Posterior cingulate gyrus (tissue), 11 donors: ENCODE results near the gene TNS3.
A peak's percentile ranks its signal among the peaks of the same experiment; 100 is the strongest.

Experiments used
- DNase-seq, 10 donors: peaks; one replicate each; pipeline versions ENCODE4 v3.0.0 to v3.0.0-alpha.2; 2020 to 2021; ENCODE audit warnings: mixed read lengths in 3 of 10
- intact Hi-C: fragments of 100-400 bp; cut with DNase I; formaldehyde crosslinking; loops from one replicate; pipeline ENCODE4 v1.15.1; 2023

TNS3 gene

DNA sequence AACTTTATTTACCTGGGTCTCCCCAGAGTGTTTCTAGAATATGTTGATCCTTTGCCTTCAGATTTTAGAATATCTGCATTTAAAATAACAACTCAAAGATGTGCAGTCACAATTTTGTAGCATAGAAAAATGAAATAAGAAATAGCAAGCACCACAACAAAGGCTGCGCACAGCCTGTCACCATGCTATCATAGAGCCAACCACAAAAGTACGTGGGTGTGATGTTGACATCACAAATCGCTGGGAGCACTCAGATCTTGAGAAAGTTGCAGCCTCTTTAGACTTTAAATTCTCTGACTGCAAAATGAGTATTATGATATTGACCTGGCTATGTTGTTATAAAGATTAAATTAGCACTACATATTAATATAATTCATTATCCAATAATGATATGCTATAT, 177.9 kb downstream of the TNS3 start:
- no peak for DNase-seq
- intact Hi-C loops: no loop called here

DNA sequence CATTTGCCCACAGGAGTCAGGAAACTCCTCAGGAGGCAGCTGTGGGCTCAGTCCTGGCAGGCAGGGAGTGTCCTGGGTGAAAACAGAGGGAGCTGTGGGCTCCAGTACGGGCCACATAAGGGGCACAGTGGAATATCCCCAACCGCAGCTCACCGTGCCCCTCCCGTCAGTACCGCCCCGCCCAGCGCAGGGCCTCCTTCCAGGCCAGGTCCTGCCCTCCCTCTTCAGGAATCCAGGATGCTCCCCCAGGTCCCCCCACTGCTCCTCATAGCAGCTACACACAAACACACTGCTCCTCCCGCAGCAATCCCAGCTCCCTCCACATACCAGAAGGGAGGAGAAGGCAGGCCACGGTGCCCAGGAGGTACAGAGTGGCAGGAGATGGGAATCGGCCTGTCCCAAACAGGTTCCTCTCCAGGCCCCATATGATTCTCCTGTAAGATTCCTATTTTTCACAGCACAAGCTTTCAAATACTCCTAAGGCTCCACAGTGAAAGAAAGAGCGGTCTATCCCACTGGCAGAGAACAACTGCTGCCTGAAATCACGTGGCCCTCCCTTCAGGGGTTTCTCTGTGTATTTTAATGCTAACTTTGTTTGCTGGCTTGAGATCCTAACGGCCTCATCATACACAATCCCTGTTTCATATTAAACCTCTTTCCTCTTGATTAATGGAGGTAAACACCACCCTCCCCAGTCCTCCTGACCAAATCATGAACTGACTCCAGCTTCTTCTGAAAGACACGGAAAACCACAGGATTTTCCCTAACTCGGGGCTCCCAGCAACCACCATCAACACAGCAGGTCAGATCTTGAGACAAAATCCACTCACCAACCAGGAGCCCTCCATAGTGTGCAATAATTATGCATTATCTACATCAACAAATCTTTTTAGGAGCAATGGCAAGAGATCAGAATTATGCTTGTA, 178.7 kb downstream of the TNS3 start:
- DNase-seq: peak in 1 of 10 donors; percentile 77
- intact Hi-C loops: no loop called here

DNA sequence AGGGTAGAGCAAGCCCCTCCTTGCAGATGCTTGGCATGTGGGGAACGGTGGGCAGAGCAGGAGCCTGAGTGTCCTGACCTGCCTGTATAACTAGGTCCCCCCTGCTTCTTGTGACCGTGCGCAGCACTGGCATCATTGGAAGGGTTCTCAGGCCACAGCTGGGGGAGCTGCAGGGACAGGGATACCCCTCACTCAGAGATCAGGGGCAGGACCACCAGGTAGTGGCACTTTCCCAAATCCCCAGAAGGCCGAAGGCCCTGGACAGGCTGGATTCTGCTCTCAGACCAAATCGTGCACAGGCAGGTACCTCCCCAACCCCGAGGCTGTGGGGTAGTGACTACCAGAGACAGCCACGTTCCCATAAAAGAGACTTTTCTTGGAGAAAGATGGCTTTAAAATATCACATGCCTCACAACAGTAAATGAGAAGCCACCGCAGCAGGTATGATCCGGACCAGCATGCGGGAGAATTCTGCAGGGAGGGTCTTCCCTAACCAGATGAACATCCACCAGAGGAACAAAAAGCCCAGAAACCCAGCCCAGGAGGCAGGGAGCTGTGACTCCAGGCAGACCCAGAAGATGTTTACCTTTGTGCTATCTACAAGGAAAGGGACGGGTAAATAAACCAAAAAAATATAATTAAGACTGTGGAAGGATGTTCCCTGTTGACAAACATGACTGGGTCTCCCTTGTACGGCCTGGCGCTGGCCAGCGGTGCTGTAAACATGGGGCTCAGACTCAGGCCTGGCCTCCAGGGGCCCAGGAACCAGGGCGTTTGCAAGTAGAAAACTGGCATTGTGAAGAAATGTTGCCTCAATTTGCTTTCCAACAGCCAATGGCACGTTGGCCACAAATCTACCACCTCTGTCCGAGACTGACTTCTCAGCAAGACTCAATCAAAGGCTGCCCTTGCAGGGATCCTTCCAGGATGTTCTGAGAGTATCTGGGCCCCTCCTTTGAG, 180.0 kb downstream of the TNS3 start:
- peak in 1 of 10 donors; percentile 61 for DNase-seq
- intact Hi-C loops: no loop called here

DNA sequence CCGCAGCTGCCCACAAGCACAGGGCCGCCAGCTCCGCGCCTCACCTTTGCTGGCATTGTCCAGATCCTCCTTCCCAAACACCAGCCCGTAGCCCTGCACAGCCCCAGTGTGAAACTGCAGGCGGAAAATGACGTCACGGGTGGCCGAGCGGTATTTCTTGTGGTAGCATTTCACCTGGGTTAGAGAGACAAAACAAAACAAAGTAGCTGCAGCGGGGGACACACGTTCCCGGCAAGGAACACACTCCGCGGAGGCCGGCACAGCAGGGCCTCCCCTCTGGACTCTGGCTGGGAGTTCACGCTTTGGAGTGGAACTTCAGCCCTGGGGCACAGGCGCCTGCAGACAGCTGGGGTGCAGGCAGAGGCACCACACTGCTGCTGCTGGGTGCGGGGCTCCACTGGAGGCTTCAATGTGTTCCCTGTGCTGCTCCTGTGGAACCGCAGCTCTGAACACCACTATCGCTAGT, 181.1 kb downstream of the TNS3 start:
- DNase-seq: peak in 1 of 10 donors; percentile 70
- intact Hi-C loops: no loop called here

DNA sequence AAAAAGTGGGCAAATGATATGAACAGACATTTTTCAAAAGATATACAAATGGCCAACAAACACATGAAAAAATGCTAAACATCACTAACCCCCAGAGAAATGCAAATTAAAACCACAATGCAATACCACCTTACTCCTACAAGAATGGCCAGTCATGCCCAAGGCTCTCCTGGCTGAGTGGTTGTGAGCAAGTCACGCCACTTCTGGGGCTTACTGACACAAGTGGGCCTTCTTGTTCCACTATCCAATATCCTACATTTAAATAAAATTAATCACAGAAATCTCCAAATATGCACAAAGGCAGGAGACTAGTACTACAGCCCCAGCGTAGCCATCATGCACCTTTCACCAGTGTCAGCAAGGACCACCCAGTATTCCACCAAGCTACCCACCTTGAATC, 181.9 kb downstream of the TNS3 start:
- no peak for DNase-seq
- intact Hi-C loops: no loop called here

DNA sequence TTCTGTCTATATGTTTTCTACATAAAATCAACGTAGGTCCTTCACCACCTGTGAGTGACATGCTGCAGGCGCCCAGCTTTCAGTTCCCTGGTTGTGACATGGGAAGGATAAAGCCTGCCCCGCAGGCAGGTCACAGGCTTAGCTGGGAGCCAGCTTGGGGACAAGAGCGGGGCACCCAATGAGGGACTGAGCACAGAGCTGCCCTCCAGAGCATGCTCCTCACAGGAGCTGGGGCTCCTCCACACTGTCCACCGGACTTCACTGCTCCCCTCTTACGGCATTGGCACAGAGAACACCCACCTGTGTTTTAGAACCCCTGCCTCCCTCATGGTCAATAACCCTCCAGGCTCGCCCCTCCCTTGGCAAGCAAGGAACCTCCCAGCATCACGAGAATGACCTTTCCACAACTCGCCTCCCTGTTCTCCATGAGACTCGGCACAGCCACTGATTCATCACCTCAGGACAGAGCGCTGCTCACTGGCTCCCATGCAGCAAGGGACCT, 187.1 kb downstream of the TNS3 start:
- intact Hi-C loops: no loop called here

DNA sequence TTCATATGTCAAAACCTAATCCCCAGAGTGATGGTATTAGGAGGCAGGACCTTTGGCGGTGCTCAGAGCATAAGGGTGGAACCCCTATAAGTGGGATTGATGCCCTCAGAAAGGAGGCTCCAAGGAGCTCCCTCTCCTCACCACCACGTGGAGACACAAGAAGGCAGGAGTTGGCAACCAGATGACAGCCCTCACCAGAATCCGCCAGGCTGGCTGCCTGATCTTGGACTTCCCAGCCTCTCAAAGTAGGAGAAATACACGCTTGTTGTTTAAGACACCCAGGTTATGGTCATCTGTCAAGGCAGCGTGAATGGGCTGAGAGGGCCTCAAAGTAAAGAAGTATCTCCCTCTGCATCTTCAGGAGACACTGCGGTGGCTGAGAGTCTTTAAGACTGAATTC, 187.7 kb downstream of the TNS3 start:
- peak in 1 of 10 donors; percentile 19 for DNase-seq
- intact Hi-C loops: no loop called here

More for the DNA sequence above, 187.1 kb downstream of the TNS3 start:
- DNase-seq: peak in 1 of 10 donors; percentile 51

DNA sequence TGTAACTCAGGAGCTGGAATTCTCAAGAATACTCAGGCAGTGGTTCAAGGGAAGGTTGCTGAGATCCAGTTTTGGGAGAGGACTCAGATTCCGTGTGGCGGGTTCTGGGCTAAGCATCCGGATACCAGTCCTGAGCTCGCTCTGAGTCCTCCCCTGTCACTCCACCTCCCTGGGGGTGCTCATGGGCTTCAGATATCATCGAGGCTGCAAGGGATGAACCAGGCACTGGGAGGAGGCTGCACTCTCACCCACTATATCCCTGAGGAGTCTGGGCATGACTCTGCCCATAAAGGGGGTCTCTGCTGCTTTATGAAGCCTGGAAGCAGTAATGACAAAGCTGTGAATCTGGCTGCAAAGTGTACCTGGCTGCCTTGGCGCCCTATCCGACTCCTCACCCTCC, 188.5 kb downstream of the TNS3 start:
- DNase-seq: peak in 1 of 10 donors; percentile 26
- intact Hi-C loops: no loop called here

DNA sequence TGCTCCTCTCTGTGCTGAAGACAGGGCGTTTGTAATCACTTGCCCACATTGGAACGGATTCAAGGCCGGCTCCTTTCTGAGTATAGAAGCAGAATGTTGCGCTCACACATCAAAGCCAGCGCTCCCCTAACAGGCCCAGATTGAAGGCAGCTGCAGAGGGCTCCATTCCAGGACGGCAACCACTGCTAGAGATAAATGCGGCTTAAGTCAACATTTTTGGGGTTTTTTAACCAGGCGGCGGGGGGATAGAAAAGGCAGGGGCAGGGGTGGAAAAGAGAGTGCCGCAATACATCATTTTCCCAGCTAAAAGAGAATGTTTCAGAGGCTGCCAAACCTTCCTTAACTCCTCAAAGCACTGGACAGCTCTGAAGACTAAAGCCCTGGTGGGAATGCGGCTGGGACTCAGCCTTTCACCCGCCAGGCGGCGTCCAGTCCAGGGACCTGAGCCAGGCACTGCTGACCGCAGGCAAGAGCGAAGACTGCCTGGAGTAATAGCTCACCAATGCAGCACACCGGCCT, 189.6 kb downstream of the TNS3 start:
- intact Hi-C loops: no loop called here
- peak in 9 of 10 donors; percentile 39 to 93 (median 56) for DNase-seq

DNA sequence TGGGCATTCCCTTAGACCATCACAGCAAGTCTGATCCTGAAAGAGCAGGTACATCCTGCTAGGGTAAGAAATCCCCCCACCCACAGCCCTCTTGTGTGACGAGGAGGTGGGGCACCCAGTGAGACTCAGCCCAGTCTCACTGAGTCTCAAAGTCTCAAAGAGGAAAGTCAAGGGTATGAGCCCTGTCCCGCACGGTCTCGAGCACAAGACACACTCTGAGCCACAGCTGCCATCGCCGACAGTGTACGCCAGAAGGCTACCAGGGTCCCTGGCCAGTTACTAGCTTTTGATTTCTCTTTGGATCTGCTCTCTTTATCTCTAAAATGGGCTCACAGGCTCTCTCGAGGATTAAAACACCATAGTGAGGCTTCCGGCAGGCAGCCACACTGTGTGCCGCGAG, 190.2 kb downstream of the TNS3 start:
- peak in 2 of 10 donors; percentile 24 to 62 for DNase-seq
- intact Hi-C loops: no loop called here

DNA sequence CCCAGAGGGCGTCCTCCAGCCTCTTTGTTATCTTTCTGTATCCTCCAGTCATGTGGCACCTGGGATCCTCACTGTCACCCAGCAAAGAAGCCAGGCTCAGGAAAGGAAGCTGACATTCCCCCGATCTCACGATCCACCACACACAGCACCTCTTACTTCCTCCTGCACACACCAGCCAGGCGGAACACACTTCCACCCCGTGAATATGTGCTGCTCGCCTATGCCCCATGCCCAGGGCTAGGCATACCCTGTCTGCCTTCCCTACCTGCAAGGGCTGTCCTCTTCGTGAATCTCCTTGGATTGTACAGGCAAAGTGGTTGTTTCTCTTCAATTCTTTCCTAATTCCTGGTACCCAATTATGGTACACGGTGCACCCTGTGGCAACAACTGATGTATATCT, 191.0 kb downstream of the TNS3 start:
- DNase-seq: peak in 3 of 10 donors; percentile 5 to 52 (median 9)
- intact Hi-C loops: no loop called here

DNA sequence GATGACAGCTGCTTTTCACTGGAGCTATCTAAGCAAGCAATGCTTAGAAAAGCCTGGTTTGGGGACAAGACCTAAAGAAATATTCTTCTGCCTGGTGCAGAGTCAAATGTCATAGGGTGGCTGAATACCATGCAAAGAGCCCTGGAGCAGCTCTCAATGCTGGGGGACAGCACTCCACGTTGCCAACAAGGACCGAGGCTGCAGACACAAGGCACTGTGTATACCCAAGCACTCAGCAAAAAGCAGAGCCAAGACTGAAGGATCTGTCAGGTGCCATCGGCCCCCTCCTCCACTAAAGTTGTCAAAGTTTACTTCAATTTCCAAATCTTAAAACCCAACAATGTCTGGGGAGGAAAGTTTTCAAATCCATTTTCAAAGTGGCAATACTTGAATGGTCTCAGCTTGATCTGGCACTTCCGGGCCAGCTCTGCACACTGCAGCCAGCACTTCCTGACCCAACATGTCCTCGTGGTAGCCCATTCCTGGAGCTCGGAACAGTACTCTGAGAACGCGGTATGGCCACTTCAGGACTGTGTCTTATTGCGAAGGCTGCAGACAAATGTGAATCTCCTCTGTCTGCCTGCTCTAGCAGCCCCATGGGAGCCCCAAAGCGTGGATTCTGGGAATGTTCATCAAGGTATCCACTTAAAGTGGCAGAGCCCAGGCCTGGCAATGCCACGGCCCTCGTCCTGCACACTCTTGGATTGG, 191.8 kb downstream of the TNS3 start:
- intact Hi-C loops: no loop called here
- peak in 1 of 10 donors; percentile 57 for DNase-seq

DNA sequence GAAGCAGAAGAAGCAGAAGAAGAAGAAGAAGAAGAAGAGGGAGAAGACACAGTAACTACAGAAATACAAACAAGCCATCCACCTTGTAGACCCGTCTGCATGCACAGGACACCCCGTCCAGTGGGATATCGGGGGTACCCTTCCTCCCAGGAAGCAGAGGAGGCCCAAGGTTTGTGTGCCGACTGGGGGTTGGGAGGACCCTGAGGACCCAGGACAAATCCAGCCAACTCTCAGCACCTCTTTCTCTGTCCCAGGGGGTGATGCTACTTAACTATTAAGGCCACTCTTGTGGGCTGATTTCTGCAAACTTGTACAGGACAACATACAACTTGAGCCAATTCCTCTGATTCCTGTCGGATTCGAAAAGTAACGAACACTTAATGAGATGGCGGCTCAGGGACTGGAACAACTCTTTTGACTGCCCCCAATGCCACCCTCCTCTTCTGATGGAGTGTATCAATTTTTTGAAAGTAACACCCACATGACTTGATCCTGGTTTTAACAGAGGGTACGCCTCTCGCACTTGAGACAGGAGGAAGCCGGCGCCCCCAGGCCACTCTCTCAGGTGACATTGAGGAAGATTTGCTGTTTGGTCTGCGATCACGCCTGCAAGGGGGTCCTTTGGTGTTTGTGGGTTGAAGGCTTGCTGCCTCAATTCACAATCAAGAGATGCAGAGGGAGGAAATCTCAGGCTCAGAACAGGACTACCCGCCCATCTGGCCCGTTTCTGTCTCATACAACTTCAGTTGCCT, 192.6 kb downstream of the TNS3 start:
- peak in 1 of 10 donors; percentile 25 for DNase-seq

DNA sequence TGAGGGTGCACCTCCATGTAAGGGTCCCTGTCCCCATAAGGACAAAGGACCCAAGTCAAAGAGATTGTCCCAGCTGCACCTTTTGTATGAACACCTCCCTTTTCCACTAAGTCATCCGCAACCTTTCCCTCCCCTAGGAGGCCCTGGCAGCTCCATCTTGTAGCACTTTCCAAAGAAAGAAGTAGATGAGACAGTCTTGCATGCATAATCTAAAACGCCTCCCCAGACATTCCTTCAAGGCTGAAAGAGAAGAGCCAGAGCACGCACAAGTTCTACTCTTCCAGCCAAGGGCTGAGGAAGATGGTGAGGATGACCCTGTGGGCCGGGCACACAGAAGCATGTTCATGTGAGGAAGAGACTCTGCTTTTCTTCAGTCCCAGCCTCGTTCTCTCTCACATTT, 194.4 kb downstream of the TNS3 start:
- intact Hi-C loops: no loop called here
- DNase-seq: peak in 1 of 10 donors; percentile 35

More for the DNA sequence above, 192.6 kb downstream of the TNS3 start:
- intact Hi-C loops: no loop called here

DNA sequence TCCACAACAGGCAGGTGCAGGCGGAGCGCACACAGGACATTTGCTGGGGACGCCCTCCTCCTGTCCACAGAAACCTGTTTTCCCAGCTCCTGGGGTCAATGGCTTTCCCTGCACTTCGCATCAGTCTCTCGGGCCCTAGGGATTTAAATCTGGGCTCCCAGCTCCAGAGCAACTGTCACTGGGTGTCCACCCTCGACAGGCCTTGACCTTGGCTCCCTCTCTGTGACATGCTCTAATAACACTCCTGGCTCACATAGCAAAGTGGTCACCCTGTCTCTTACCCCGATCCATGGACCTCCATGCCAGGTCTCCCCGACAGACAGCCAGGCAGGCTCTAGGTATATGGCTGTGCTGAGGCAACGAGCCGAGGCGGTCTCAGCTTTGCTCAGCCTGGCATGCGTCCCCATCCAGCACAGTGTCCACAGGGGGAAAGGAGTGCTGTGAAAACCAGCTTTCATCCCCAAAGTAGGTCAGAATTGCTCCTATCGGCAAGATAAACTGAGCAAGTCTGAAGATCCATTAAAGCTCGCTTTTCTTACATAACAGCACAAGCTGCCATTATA, 195.6 kb downstream of the TNS3 start:
- peak in 5 of 10 donors; percentile 28 to 93 (median 38) for DNase-seq
- intact Hi-C loops: no loop called here

DNA sequence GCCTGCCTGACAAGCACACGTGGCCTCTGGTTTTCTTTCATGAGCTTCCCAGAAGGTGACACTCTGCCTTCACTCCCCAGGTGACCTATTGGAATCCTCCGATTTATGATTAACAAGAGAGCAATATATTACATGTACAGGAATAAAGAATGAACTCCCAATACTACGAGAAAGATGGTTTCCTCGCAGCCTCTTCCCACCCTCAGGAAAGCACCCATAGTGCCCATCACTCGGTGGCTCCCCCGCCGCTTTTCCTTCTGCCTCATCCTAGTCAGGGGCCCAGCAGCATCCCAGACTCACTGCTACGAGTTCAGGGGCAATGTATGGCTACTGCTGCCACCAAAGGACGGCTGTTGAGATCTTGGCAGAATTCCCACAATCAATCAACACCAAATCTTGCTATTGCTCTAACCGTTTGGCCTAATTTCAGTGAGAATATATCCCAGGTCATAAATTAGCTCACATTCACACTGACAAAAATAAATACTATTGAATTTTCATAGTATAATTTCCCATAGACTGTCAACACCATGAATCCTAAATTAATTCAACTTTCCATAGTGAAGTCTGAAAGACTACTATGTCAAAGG, 196.3 kb downstream of the TNS3 start:
- DNase-seq: peak in 2 of 10 donors; percentile 31 to 34
- intact Hi-C loops: no loop called here

DNA sequence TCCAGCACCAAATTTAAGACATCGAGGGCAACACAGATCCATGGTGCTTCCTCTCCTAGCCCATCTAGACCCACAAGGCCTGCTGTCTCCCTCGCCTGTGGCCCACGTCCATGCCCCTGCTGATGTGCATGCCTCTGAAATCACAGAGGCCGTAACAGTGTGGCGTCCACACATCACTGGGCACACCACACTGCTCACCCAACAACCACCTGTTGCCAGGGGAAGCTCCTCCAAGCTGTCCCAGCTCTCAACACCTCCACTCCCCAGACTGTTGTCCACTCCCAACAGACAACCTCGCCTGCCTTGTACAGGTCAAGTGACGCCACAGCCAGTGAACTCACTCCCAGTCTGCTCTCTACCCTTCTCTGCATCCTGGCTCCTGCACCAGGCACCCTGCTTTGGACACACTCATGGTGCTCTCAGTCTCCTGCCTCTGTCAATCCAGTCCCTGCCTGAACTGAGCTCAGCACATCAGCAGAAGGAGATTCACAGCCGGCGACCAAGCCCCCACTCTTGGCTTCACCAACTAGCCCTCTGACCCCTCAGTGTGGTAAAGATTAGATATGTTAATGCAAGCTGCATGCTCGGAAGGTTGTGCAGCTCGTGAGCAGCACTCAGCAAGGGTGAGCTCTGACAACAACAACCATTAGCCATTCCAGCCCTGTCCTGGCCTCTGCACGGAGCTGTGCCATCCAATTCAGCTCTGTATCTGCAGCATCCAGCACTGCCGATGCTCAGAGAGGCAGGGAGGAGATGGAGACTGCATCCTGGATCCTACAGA, 197.0 kb downstream of the TNS3 start:
- peak in 2 of 10 donors; percentile 25 to 44 for DNase-seq
- intact Hi-C loops: no loop called here
